Erythroblast (primary cell): Measurements from ENCODE around the gene TTYH2.

Experiments used
- DNase-seq, 2 experiments: peaks; one replicate each; lab custom pipeline; 2025; lab: John Stamatoyannopoulos, UW
- GATA1 ChIP-seq: IDR thresholded peaks from 2 replicates; pipeline ENCODE4 v1.6.1; 2011; ENCODE audit warnings: low read depth, mild to moderate bottlenecking, control low read depth, low read length, moderate library complexity
- POLR2A ChIP-seq: IDR thresholded peaks from 2 replicates; pipeline ENCODE4 v1.6.1; 2011; ENCODE audit warnings: mild to moderate bottlenecking, low read length

The TTYH2 gene

GRCh38 chr17:74243013-74243755 is 29.8 kb downstream of the TTYH2 start:
- TF ChIP-seq GATA1: no peak
- no peak for TF ChIP-seq POLR2A
- no peak for DNase-seq

GRCh38 chr17:74244128-74244527 is 30.8 kb downstream of the TTYH2 start:
- TF ChIP-seq GATA1: no peak
- TF ChIP-seq POLR2A: no peak
- DNase-seq: no peak

- TF ChIP-seq POLR2A (no peak), GATA1 (no peak)
- no peak for DNase-seq
These were observed 31.2 kb downstream of the TTYH2 start for GRCh38 chr17:74244548-74244947.

GRCh38 chr17:74245145-74245831 is 31.9 kb downstream of the TTYH2 start:
- DNase-seq: no peak
- TF ChIP-seq POLR2A (no peak), GATA1 (no peak)

GRCh38 chr17:74245871-74246270 is 32.5 kb downstream of the TTYH2 start:
- DNase-seq: no peak
- TF ChIP-seq POLR2A (no peak), GATA1 (no peak)

GRCh38 chr17:74249590-74250270 is 36.4 kb downstream of the TTYH2 start:
- DNase-seq: no peak
- TF ChIP-seq POLR2A: no peak
- TF ChIP-seq GATA1: no peak

- TF ChIP-seq POLR2A: no peak
- no peak for TF ChIP-seq GATA1
- DNase-seq: no peak
These were observed 37.1 kb downstream of the TTYH2 start for GRCh38 chr17:74250324-74250995.

GRCh38 chr17:74251051-74251450 is 37.7 kb downstream of the TTYH2 start:
- TF ChIP-seq POLR2A (no peak), GATA1 (no peak)
- no peak for DNase-seq

- no peak for DNase-seq
- TF ChIP-seq POLR2A: no peak
- no peak for TF ChIP-seq GATA1
These were observed 38.2 kb downstream of the TTYH2 start for GRCh38 chr17:74251569-74251968.

GRCh38 chr17:74252211-74252610 is 38.8 kb downstream of the TTYH2 start:
- TF ChIP-seq POLR2A (no peak), GATA1 (no peak)
- peak in 1 of 2 experiments; percentile 15 for DNase-seq

- no peak for TF ChIP-seq POLR2A
- TF ChIP-seq GATA1: no peak
- DNase-seq: no peak
These were observed 39.7 kb downstream of the TTYH2 start for GRCh38 chr17:74253036-74253435.

- TF ChIP-seq GATA1 (no peak), POLR2A (no peak)
- no peak for DNase-seq
These were observed 43.9 kb downstream of the TTYH2 start for GRCh38 chr17:74257311-74257710.
